Measurements from ENCODE around the gene CDKN2B-AS1.

The CDKN2B-AS1 gene

DNA sequence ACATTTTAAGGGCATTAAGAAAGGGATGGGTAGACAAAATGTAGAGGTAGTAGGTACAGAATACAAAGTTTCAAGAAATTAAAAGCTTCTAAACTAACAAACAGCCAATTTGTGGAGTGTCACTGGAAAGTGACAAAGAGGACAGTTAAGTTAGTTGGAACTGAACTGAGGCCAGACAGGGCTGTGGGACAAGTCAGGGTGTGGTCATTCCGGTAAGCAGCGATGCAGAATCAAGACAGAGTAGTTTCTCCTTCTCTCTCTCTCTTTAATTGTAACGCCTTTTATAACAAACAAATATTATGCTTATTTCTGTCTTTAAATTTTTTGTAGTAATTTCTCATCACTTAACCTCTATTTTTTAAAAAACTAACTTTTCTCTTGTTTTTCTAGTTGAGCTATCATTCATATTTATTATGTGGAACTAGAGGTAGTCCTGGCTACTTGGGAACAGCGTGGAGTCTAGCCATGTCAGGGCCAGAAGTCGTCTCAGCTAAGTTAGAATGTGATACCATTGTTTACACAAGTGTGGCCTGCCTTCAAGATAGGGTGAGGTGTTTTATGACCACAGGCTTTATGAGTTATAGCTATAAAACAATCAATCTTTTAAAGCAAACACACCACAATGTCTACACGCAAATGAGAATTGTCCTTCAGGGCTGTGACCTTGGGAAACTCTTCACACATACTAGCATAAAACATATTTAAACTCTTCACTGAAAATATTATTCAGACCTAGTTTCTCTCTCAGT, 129.8 kb downstream of the CDKN2B-AS1 start:
- DNase-seq = no peak

DNA sequence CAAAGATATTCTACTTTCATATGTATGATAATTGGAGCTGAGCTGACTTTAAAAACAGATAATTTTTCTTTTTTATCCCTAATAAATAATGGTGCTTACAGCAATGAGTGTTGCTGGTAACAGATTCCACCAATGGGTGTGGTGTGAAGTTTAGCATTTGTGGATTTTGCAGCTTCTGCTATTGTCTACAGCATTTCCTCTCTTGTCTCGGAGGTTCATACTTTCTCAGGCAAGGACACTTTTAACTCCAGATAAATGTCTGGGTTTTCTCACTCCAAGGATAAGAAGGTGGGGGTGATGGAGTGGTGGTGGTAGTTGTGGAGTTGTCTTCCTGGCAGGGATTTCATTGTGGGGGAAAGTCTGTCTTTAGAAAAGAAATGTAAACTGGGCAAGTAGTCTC, 134.5 kb downstream of the CDKN2B-AS1 start:
- no peak for DNase-seq

DNA sequence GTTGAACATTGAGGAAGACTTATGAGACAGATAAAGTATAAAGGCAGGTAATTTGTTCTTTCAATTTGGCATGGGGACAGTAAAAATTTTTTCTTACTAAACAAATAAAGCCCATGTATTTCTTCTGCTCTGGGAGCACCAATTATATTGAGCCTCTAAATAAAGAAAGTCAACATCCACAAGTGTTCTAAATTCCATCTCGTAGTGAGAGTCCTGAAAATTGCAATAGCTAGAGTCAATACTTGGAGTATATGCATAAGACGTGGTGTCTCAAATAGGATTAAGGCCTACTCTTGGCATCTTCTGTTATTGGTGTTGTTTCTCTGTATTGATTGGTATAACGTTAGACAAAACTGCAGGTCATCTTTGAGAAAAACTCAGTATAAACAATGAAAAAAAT, 135.0 kb downstream of the CDKN2B-AS1 start:
- no peak for DNase-seq

DNA sequence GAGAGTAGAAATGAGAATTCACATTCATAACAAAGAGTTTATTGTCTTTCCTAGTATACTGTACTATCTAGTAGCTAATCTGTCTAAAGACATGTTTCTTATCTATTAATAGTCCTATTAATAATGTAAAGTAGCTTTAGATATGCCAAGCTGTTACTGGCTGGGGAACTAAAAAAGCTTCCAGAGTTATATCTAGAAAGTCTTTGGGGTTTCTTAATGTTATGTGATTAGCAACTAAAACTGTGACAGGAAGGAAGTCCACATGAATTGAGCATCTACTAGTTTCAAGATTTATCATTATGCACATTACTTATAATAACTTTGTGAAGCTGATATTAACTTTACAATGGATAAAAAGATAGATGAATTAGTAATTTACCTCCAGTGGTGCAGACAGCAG, 137.2 kb downstream of the CDKN2B-AS1 start:
- DNase-seq = no peak

DNA sequence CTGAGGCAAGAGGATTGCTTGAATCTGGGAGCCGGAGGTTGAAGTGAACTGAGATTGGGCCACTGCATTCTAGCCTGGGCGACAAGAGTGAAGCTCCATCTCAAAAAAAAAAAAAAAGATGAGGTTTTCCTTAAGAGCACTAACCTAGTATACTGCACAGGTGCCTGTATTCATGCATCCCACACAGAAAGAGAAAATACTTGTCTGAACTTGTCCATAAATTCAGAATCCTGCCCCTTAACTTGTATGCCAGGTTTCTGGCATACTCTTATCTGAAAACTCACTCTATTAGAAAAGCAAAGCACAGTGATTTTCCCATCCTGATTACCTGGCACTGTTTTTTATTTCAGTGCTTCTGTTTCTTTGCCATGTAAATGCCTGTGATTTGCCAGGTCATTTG, 139.8 kb downstream of the CDKN2B-AS1 start:
- DNase-seq = no peak

DNA sequence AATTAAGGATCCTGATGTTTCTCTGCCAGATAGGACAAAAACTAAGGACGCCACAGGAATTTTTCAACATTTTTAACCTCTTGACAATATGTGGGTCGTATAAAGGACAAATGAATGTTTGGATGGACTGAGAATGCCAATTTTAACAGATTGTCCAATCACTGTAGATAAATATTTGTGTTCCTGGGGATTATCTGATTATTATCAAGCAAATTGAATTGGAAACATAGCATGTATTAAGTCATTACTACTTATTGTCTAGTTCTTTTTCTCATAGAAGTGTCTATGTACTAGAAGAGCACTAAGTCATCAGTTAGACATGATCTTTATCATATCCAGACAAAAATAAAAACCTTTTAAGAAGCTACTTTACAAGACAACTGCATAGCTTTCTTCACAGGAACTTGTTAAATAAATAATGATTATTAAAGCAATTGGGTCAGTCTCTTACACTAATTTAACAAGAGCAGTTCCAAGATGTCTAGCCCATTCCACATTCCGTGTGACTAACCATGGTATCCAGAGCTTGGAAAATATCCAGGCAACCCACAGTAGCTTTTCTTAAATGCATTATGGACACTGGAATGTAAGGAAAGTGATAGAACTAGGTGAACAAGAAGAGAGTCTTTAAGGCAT, 142.0 kb downstream of the CDKN2B-AS1 start:
- no peak for DNase-seq

DNA sequence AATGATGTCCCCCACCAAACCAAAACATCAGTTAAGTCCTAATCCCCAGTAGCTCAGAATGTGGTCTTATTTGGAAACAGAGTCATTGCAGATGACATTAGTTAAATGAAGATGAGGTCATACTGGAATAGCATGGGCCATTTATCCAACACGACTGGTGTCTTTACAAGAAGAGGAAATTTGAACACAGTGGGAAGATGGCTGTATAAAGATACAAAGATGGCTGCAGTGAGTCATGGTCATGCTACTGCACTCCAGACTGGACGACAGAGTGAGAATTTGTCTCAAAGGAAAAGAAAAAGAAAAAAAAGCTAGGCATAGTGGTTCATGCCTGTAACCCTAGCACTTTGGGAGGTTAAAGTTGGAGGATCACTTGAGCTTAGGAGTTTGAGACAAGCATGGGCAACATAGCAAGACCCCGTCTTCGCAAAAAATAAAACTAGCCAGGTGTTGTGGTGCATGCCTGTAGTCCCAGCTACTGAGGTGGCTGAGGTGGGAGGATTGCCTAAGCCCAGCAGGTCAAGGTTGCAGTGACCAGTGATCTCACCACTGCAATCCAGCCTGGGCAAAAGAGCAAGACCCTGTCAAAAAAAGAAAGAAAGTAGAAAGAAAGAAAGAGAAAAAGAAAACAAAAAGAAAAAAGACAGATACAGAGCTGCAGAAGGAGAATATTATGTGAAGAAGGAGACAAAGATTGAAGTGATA, 144.5 kb downstream of the CDKN2B-AS1 start:
- no peak for DNase-seq

DNA sequence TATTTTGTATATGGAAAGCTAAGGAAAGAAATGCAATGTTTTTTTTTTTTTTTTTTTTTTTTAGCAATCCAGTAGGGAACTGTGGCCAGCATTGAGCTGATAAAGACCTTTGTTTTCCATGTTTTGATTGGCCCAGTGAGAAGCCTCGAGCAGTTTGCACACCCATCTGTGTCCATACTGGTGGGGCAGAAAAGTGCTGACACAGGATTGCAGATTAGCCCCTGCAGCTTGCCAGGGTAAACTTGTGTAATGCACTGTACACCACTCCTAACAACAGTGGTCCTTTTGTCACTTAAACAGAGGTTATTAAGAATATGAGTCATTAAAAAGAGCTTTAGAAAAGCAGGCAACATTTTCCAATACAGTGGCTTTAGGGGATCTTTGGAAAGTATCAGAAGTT, 147.3 kb downstream of the CDKN2B-AS1 start:
- no peak for DNase-seq

DNA sequence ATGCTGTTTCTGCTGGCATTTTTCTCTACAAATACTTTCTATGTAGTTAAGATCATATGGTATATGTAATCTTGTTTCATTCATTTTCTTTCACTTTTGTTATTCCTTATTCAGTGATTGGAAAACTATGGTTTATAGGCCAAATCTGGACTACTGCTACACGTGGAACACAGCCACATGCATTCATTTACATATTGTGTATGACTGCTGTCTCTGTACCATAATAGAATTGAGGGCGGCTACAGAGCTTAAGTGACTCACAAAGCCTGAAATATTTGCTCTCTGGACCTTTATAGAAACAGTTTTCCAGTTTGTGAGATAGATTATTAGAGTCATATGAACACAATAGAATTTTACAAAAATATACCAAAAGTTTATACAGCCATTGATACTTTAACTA, 148.1 kb downstream of the CDKN2B-AS1 start:
- no peak for DNase-seq

DNA sequence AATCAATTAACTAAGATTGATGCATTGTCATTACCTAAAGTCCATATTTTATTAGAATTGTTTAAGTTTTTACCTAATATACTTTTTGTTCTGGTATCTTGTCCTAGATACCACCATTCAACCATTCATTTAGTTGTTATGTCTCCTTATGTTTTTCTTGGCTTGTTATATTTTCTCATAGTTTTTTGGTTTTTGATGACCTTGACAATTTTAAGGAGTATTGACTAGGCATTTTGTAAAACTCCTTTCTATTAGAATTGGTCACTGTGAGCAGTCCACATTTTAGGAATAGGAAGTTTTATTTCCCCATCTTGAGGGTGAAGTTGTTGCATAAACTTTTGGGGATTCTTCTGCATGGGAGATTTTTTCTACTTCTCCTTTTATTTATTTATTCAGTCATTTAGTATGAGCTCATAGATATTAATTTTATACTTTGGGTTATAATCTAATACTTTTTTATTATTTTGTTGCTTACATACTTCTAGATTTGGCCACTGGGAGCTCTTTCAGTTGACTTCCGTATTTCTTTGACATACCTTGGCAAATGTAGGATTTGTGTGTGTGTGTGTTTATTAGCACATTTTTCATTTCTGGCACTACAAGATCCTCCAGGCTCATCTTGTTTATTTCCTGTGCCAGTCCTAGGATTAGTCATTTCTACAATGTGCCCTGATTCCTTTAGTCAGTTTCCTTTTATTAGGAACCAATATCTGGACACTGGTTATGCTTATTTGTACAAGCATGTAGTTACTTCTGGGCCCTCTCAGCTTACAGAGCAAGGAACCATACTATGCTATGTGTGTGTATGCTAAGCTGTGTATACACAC, 149.4 kb downstream of the CDKN2B-AS1 start:
- DNase-seq = no peak

DNA sequence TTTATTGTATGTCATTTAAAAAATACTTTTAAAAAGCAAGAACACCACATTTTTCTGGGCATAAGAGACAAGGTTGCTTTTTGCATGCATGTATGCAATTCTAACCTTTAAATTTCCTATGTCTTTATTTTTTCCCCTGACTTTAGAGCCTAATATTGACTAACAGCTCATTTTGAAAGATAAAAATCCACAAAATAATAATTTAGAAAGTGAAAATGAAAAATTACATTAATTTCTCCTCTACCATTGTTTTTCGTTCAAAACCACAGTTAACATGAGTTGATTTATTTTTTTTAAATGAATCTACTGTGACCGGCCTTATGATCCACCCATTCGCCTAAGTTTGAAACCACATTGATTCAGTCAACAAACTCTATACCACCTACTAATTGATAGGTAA, 152.0 kb downstream of the CDKN2B-AS1 start:
- no peak for DNase-seq

DNA sequence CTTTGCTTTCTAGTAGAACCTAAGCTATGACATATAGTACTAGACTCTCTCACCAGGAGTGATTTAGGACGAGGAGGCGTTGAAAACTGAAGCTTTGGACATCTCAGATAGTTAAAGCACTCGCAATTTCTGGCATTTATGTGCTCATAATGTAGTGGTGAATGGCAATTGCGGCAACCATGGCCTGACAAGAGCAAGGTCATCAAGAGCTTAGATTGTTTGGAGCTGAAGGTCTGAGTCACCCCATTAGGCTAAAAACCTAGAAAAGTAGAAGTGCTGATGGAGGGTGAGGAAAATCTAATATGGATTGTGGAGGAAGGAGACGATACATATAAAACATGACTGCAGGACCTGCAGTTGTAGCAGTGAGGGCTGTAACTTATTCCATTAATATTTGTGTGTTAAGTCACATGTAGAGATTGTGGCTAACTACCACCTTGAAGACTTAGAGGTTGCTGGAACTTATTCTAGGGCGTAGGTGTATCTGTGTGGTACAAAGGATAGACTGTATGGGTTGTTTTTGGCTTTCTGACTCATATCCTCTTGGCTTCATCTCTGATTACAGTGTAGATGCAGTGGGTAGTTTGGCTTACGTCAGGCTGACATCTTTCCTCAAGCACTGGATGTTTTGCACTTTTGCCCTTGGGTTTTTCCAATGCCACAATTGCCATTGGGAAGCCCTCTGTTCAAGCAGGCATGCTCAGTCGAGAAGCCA, 153.4 kb downstream of the CDKN2B-AS1 start:
- DNase-seq = no peak

DNA sequence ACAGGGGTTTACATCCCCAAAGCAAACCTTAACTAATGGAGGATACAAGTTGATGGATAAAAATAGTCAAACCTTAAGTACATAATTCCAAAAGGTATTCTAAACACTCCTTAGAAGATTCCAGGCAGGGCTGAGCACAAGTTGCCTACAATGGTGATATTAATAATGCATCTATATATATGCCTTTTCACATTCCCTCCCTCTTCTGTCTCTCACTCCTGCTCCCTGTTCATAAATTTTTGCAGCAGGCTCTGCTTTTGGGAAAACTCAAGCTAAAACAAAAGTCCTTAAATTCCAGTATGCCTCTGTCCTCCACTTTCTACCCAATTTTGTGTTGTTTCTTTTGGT, 153.9 kb downstream of the CDKN2B-AS1 start:
- no peak for DNase-seq

DNA sequence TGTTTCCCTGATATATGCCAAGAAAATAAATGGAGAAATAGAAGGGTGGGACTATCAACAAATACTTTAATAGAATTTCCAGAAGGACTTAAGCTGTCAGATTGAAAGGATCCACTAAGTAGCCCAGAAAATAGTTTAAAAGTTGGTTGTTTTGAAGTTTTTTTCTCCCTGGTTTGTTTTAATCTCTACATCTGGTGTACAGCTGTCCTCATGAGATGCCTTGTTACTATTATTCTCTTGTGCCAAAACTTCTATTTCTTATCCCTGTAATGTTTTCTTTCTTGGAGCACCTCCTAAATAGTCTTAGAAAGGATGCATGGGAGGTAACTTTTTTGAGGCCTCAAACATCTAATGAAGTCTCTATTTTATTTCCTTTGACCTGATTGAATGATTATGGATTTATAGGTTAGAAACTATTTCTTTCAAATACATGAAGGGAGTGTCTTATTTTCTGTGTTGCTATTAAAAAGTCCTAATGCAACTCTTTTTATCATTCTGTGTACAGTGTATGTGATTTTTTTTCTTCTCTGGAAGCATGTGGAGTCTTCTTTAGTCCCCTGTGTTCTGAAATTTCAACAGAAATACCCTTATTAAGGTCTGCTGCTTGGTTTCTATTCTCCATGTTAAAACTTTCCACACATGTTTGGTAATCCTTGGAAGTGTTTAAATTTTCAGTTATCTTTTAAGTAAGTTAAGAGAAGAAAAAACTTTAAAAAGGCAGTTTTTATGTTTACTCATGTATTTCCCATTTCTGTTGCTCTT, 154.5 kb downstream of the CDKN2B-AS1 start:
- DNase-seq = no peak

DNA sequence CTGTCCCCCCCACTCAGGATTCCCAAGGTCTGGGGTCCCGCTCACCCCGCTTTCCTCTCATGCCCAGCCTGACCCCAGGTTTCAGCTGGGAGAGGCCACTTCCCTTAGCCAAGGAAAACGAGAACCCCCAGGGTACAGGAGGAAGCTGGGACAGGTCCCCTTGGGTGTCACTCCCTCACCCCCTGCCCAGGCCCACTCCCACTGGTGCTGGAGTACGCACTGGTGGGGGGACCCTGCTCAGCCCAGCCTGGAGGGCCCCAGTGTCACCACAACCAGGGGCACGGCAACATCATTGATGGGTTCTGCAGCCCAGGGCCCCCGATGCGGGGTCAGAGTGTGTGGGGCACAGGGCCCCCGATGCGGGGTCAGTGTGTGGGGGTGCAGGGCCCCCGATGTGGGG, 159.5 kb downstream of the CDKN2B-AS1 start:
- DNase-seq = no peak

DNA sequence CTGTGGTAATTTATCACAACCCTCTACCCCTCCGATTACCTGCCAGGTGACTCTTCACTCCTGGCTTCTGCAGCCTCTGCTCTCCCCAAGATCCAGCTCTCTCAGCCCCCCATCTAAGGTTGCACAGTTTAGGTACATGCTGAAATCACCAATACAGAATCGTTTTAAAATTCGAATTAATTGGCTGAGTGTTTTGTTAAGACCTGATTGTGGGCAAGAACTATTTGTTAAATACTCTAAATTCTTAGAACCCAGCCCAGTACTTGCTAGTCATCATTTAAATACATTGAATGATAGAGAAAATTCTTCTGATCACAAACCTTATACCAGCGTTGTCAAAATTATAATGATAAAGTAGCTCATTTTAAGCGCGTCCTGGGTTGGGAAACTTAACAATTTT, 162.0 kb downstream of the CDKN2B-AS1 start:
- DNase-seq = no peak

DNA sequence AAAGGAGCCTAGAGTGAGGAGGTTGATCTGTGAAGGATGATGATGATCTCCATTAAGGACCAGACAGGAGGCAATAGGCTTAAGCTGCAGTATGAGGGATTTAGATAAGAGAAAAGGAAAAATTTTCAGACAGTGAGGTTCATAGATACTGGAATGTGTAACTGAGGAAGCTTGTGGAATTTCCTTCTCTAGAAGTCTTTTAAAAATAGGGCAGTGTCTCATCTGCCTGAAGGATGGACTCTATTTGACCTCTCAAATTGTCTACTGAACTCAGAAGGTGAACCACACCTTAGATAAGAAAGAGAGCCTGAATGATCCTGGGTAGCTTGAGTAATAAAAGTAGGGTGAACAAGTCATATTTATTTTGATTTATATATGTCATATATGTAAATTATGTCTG, 162.7 kb downstream of the CDKN2B-AS1 start:
- DNase-seq = no peak

DNA sequence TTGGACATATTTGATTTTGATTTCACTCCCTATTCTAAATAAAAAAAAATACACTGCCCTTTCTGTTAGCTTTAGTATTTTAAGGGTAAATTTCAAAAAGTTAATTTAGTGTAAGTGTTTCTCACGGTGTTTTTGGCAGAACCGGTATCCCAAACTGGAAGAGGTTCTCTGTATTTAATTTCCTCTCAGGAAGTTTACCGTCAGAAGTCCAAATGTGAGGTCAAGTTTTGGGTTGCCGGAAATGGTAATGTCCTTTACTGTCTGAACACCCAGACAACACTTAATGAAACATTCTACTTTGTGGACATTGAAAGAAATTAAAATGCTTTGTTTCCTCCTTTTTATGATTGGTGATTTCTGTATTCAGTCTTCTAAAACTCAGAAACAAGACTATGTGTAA, 163.2 kb downstream of the CDKN2B-AS1 start:
- DNase-seq = no peak

DNA sequence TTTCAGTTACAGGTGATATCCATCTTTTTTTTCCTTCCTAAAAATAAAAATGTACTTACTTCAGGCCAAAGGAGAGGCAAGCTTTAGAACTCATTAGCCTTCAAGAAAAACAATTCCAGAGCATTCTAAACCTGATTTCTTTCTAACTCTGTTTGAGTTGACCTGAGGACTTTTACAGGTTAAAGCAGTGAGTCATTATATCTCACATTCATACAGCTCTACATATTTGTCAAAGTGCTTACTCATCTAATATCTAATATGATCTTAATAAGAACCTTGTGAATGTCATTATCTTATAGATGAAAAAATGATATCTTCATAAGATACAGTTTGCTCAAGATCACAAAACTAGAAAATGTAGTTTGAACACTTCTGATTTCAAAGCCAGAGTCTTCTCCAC, 163.7 kb downstream of the CDKN2B-AS1 start:
- DNase-seq = no peak

DNA sequence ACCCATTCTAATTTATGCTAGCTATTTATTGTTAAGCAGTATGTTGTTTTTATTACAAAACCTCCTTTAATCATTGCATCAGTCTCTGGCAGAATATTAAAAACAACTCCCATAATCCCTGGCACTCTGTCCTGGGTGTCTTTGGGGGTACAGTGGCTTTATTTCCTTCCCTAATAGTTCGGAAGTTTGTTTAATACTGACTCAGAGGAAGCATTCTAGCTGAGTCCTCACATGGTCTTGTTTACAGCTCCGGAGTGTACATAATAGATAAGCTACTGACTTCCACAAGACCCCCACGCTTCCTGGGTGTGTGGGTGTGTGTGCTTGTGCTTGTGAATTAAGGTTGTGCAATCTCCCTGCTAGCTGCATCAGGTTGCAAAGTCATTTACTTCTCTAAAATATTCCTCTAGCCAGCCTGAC, 164.3 kb downstream of the CDKN2B-AS1 start:
- no peak for DNase-seq

DNA sequence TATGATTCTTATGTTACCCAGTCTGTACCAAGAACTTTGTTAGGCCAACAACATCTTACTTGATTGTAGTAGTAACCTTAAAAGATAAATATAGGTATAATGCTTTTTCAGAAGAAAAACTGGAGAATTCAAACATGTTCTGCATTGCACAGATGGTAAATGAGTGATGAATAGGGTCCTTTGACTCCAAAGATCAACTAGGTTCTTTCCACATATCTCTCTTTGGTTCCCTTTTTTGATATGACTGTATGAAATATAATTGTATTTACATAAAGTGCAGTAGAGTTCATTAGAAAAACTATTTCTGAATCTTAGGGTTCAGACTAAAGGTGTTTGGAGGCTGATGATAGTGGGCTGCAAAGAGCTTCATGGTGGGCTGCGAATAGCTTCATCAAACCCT, 165.0 kb downstream of the CDKN2B-AS1 start:
- DNase-seq = no peak

DNA sequence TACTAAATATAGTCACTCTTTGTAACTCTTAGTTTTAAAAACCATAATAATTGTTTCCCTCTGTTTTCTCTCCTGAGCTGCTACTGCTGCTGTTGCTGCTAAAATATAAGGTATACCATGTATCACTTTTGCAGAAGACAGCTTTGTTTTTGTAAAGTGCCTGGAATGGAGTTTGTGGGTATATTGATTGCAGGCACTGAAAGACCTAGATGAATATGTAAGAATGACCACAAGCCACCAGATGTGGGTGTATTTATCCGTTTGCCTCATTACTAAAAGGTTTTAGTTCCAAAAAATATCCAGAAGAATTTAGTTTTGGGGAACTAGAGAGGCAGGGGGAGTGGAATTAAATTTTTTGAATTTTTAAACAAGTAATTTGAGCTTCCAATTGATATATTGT, 165.6 kb downstream of the CDKN2B-AS1 start:
- no peak for DNase-seq
